Endothelial cell of hepatic sinusoid (primary cell): ENCODE results near the gene ERP29.
"Not testable (repeated sequence)": the region's sequence is repeated elsewhere in the genome, so short reads cannot be mapped to it uniquely, and the experiment has no call there.

Experiments used
- in situ Hi-C: cut with HindIII; loops from 2 replicates; pipeline ENCODE4 v1.10.0; 2017; ENCODE audit warnings: low sequenced_read_pairs

ERP29 gene

GRCh38 chr12:112012775-112013600 is at the start of gene ERP29, which contains the start of gene TMEM116:
ERP29 (plus strand) TSS chr12:112013426; CDS start chr12:112013466, 40 bp downstream.
TMEM116 (minus strand) TSS chr12:112013165; CDS start chr12:112005270, 7,895 bp downstream.
- in situ Hi-C loops: loop anchor here (5.0 kb wide), 1 partner anchor 64 kb away; no protein-coding TSS in a partner anchor

GRCh38 chr12:111964935-111965334 is 48.3 kb upstream of the ERP29 start:
- in situ Hi-C loops: loop anchor here (5.0 kb wide), 1 partner anchor 33 kb away; no protein-coding TSS in a partner anchor

- in situ Hi-C loops: no loop called here
Observed at GRCh38 chr12:111971800-111972199, 41.4 kb upstream of the ERP29 start.

- in situ Hi-C loops: no loop called here
Observed at GRCh38 chr12:111975161-111975931, 37.9 kb upstream of the ERP29 start.

GRCh38 chr12:111976291-111976690 is 36.9 kb upstream of the ERP29 start:
- in situ Hi-C loops: no loop called here

GRCh38 chr12:111976860-111977259 is 36.4 kb upstream of the ERP29 start:
- in situ Hi-C loops: no loop called here

- in situ Hi-C loops: no loop called here
Observed at GRCh38 chr12:111978545-111978944, 34.7 kb upstream of the ERP29 start.

GRCh38 chr12:111980598-111980997 is 32.6 kb upstream of the ERP29 start:
- in situ Hi-C loops: no loop called here

- in situ Hi-C loops: no loop called here
Observed at GRCh38 chr12:111981987-111982386, 31.2 kb upstream of the ERP29 start.

GRCh38 chr12:111984820-111985219 is 28.4 kb upstream of the ERP29 start:
- in situ Hi-C loops: no loop called here

GRCh38 chr12:111991535-111991934 is 21.7 kb upstream of the ERP29 start:
- in situ Hi-C loops: no loop called here

GRCh38 chr12:111991946-111992345 is 21.3 kb upstream of the ERP29 start:
- in situ Hi-C loops: no loop called here

- in situ Hi-C loops: no loop called here
Observed at GRCh38 chr12:111992464-111992863, 20.8 kb upstream of the ERP29 start.

GRCh38 chr12:111993292-111994150 is 19.7 kb upstream of the ERP29 start:
- in situ Hi-C loops: no loop called here

GRCh38 chr12:111994211-111995111 is 18.8 kb upstream of the ERP29 start:
- in situ Hi-C loops: not testable (repeated sequence)

GRCh38 chr12:111995782-111996480 is 17.3 kb upstream of the ERP29 start:
- in situ Hi-C loops: no loop called here

GRCh38 chr12:111997300-111997699 is 15.9 kb upstream of the ERP29 start:
- in situ Hi-C loops: no loop called here

GRCh38 chr12:111998015-111998414 is 15.2 kb upstream of the ERP29 start:
- in situ Hi-C loops: no loop called here

- in situ Hi-C loops: not testable (repeated sequence)
Observed at GRCh38 chr12:111999129-111999528, 14.1 kb upstream of the ERP29 start.
